ENCODE data around the gene TNFRSF1A.

Gene TNFRSF1A

DNA sequence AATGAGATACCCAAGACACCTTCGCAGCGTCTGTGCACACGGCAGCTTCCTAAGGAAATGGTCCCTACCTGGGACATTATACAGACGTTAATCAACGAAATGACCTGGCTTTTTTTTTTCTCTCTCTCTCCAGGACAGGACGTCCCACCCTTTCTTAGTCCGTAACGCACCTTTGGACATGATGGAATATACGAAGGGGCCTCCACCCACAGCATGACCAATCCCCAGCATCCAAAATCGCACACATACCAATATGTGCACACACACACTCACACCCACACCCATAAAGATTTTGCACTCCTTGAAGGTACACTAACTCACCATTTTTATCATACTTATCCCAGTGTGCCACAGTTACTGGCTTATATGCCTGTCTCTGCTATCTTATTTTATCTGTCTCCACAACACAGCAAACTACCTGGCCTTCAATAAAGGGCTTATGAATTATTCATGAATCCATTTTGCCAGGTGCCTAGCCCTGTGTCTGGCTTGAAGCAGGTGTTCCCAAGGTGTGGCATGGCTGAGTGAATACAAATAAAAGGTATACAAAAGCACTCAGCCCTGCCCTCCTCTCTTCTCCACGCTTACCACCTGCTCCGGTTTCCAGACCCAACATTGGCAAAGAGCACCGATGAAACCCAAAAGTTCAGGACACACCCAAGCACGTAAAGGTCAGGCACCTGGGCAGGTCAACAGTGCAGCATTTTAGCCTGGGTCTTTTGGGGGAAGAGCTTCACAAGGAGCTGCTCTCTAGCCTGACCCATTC is 31.3 kb upstream of the TNFRSF1A start:
- TF ChIP-seq, protein P1, sequence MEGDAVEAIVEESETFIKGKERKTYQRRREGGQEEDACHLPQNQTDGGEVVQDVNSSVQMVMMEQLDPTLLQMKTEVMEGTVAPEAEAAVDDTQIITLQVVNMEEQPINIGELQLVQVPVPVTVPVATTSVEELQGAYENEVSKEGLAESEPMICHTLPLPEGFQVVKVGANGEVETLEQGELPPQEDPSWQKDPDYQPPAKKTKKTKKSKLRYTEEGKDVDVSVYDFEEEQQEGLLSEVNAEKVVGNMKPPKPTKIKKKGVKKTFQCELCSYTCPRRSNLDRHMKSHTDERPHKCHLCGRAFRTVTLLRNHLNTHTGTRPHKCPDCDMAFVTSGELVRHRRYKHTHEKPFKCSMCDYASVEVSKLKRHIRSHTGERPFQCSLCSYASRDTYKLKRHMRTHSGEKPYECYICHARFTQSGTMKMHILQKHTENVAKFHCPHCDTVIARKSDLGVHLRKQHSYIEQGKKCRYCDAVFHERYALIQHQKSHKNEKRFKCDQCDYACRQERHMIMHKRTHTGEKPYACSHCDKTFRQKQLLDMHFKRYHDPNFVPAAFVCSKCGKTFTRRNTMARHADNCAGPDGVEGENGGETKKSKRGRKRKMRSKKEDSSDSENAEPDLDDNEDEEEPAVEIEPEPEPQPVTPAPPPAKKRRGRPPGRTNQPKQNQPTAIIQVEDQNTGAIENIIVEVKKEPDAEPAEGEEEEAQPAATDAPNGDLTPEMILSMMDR (IDR thresholded peaks at IDR 0.05; ENCODE audit: low read depth, low read length) = no peak
- DNase-seq (ENCODE audit: extremely low read depth, low read depth) = no peak

DNA sequence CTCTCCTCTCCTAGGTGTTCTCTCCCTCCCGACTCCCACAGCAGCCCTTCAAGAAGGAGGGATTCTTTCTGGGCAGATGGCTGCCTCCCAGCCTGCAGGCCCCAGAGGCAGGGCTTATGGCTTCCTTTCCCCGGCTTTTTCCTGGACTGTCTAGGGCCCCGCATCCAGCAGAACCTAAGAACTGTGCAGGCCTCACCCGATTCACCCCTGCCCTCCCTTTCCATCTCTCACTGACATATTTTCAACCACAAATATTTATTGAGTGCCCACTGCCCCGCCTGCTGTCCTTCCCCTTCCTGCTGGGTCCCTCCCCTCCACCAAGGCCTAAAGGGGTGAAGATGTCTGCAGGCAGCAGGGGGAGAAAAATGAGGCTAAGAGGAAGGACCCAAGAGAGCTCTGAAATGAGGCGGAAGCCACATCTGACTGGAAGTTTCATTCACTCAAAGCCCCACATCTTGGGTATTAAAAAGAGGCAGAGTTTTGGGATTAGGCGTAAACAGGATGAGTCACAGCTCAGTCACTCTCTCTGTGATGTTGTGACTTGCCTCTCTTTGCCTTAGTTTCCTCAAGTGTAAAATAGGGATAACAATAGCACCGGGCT is 30.6 kb upstream of the TNFRSF1A start:
- peak; percentile 44 for DNase-seq (ENCODE audit: extremely low read depth, low read depth)
- TF ChIP-seq, protein P1 (IDR thresholded peaks at IDR 0.05; ENCODE audit: low read depth, low read length) = no peak; the same call in 1 of the 2 replicates

DNA sequence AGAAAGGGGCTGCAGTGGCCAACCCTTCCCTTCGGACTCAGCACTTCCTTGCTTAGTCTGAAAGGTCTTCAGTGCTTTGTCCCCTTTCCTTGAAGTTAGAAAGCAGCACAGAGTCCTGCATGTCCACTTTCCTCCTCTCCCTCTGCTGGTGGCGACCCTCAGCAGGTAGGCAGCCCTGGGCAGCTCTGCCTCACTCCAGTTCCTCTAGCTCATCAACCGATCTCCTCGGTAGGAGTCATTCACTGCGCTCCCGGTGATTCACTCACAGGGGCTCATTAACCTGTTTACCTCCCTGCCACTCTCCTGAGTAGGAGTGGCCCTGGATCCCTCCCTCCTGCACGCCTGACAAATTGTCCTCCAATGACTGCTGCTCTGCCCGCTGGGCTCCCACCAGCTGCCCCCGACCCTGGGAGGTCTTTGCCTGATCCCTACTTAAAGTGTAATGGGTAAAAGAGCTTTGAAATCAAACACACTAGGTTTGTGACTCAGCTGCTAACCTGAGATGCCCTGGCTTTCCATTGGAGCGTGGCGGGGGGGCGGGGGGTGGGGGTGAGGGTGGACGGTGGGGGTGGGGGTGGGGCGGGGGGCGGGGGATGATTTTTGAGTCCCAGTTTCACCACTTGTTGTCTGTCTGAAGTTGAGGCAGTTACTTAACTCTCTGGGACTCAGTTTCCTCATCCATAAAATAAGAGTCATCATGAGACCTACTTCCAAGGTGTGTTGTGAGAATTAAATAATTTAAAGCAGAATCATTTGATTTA is 29.3 kb upstream of the TNFRSF1A start:
- no peak for DNase-seq (ENCODE audit: extremely low read depth, low read depth)
- TF ChIP-seq, protein P1 (IDR thresholded peaks at IDR 0.05; ENCODE audit: low read depth, low read length) = peak; percentile 29

DNA sequence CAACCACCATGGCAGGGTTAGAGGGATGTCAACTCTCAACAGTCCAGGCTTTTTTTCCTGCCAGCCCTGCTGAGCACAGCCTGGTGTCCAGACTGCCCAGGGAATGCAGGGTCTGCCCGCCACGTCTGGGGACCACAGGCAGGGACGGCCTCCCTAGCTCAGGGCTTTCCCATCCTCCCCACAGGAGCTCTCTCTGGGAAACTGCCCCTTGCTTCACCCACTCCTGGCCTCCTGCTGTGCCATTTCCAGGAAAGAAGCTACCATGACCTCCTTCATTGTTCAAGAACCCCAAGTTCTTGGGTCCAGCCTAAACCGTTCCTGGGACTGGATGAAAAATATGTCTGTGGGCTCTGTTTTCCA is 28.7 kb upstream of the TNFRSF1A start:
- TF ChIP-seq, protein P1 (IDR thresholded peaks at IDR 0.05; ENCODE audit: low read depth, low read length) = no peak
- no peak for DNase-seq (ENCODE audit: extremely low read depth, low read depth)

DNA sequence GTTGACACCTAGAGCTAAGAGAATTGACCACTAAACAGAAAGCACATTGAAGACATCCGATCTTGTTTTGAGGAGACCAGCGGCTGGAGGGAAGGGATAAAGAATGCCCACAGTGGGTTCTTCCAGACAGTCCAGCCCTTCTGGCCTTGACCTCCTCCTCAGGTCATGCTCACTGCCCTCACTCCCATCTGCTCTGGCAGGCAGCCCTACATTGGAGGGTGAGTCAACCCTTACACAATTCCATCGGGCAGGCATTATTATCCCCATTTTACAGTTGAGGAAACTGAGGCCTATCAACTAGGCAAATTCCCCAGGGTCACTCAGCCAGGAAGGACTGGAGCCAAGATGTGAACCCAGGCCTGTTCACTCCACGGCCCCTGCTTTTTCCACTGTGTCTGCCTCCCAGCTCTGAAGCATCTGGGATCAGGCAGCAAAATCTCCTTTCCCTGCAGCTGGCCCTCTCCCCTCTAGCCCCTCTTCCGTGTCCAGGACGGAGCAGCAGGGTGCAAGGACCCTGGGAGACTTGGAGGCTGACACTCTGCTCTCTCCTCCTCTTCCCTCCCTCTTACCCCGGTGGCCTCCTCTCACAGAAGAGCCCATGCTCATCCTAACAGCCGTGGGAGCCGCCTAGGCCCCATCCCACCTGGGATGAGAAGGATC is 28.2 kb upstream of the TNFRSF1A start:
- TF ChIP-seq, protein P1 (IDR thresholded peaks at IDR 0.05; ENCODE audit: low read depth, low read length) = no peak
- DNase-seq (ENCODE audit: extremely low read depth, low read depth) = no peak

DNA sequence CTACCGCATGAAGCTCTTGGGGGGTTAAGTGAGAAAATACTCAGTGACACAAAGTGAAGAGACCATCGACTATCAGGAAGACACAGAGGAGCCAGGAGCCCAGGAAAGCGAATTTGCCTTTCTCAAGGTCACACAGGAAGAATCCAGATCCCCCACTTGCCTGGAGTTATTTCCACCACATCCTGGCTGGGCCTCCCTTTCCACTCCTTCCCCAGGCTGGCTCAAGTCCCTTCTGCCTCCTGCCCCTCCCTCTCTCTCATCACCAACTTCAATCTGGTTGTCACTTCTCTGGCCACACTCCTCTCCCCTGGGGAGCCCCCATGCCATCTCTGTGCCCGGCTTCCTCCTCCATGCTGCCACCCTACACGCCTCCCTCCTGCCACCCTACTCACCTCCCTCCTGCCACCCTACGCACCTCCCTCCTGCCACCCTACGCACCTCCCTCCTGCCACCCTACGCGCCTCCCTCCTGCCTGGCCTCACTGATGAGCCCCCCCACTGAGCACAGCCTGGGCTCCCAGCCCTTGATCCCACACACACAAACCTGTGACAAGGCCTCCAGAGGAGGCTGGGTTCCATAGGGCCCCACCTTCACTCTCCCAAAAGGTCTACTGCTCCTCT is 27.1 kb upstream of the TNFRSF1A start:
- DNase-seq (ENCODE audit: extremely low read depth, low read depth) = no peak

More for the DNA sequence above, 27.1 kb upstream of the TNFRSF1A start:
- TF ChIP-seq, protein P1 (IDR thresholded peaks at IDR 0.05; ENCODE audit: low read depth, low read length) = no peak

Measured in AG09319 (cell line).